ENCODE measurements around the gene ST3GAL2.

Gene ST3GAL2, protein sequence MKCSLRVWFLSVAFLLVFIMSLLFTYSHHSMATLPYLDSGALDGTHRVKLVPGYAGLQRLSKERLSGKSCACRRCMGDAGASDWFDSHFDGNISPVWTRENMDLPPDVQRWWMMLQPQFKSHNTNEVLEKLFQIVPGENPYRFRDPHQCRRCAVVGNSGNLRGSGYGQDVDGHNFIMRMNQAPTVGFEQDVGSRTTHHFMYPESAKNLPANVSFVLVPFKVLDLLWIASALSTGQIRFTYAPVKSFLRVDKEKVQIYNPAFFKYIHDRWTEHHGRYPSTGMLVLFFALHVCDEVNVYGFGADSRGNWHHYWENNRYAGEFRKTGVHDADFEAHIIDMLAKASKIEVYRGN

DNA sequence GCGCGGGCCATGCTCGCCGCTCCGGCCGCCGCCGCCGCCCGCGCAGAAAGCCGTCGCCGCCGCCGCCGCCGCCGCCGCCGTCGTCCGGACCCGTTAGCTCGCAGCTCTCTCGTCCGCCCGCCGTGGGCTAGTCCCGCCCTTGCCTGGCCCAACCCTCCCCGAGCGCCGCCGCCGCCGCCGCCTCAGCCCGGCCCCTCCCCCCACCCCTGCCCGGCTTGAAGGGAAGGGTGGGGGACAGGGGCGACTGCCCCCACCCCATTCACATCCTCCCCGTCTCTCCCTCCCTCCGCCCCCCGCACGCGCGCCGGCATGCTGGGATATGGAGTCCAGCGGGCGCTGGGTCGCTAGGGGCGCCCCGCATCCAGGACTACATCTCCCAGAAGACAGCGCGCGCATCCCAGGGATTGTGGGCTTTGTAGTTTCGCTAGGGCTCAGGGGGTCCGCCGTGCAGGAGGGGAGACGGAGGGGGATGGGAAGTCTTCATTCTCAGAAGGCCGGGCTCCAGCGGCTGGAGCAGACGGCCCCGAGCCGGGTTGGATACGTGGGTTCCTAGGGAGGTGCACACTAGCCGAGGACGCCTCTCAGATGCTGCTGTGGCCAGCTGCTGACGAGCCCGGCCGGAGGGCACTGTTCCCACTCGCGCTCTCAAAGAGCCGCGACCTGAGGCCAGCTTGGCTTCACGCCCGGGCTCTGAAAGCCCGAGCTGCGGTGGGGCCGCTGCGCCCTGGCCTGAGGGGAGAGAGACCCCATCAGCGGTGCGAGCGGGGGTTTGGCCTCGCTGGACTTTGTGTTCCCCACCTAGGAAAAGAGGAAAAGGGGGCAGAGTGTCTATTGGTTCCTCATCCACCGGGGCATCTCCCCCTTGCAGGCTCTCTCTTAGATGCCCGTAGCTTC is at the start of gene ST3GAL2:
ST3GAL2 (minus strand) TSS at position 132 of the 894 bp plus-strand sequence. CDS start 40,570 bp downstream, outside the sequence.
- in situ Hi-C loops (cut with MboI; ENCODE audit: low sequenced_read_pairs) = no loop called here

DNA sequence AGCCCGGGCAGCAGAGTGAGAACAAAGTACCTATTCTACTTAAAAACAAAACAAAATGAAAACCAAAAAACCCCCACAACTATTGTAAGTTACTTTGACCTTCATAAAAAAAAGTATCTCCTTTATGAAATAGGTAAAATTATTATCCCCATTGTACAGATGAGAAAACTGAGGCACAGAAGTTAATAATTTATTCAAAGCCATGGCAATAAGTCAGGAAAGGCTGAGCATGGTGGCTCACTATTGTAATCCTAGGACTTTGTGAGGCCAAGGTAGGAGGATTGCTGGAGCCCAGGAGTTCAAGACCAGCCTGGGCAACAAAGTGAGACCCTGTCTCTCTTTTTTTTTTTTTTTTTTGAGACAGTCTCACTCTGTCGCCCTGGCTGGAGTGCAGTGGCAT is 46.0 kb upstream of the ST3GAL2 start:
- in situ Hi-C loops (cut with MboI; ENCODE audit: low sequenced_read_pairs) = no loop called here

DNA sequence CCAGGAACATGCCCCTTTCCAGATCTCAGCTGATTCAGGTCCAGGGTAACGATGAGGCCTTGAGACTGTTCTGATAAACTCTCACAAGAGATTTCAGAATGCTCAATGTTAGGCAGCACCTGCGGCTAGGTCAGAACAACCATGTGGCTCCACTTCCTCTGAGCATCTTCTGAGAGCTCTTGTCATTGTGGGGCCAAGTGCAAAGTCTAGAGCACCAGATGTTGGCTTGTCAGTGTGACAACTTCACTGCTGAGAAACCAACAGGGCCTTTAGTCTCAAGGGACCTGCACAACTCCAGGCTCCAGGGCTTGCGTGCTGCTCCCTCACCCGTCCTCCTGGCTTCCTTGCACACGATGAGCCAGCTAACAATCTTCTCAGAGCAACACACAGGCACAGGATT is 44.5 kb upstream of the ST3GAL2 start:
- in situ Hi-C loops (cut with MboI; ENCODE audit: low sequenced_read_pairs) = no loop called here

DNA sequence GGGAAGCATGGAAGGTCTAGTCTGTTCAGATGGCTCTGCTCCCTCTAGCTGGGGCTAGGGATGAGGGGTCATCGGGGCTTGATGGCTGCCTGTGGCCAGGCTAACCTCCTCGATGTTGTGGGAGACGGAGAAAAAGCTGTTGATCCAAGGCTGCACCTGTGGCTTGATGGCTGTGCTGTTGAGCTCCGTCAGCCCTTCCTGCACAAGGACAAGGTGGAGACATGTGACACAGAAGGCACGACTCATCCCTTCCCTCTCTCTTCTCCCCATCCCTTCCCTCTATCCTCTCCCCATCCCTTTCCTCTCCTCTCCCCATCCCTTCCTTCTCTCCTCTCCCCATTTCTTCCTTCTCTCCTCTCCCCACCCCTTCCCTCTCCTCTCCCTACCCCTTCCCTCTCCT is 43.7 kb upstream of the ST3GAL2 start:
- in situ Hi-C loops (cut with MboI; ENCODE audit: low sequenced_read_pairs) = no loop called here

DNA sequence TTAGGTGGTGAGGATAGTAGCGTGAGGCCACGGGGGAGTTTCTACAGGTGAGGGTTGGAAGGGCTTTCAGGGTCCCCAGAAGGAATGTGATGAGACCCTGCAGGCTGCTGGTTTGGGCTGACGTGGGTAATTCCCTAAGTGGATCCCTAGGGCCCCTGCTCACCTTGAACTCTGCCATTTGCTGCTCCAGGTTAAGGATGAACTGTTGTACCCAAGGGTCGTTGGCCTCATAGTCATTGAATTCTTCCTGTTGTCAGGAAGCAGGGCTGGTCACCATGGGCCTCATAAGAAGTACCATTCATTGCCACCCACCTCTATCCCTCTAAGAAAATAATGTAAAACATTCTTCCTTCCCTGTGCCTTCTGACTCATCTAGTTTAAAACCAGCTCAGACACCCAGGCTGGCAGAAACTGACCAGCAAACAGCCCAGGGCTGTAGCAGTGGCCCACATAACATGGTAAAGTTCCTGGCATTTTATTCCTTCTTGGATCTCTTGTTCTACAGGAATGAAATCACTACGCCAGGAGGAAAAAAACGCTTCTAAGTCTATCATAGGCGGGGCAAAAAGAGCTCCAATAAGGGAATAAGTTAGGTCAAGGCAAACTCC is 43.1 kb upstream of the ST3GAL2 start:
- in situ Hi-C loops (cut with MboI; ENCODE audit: low sequenced_read_pairs) = no loop called here

DNA sequence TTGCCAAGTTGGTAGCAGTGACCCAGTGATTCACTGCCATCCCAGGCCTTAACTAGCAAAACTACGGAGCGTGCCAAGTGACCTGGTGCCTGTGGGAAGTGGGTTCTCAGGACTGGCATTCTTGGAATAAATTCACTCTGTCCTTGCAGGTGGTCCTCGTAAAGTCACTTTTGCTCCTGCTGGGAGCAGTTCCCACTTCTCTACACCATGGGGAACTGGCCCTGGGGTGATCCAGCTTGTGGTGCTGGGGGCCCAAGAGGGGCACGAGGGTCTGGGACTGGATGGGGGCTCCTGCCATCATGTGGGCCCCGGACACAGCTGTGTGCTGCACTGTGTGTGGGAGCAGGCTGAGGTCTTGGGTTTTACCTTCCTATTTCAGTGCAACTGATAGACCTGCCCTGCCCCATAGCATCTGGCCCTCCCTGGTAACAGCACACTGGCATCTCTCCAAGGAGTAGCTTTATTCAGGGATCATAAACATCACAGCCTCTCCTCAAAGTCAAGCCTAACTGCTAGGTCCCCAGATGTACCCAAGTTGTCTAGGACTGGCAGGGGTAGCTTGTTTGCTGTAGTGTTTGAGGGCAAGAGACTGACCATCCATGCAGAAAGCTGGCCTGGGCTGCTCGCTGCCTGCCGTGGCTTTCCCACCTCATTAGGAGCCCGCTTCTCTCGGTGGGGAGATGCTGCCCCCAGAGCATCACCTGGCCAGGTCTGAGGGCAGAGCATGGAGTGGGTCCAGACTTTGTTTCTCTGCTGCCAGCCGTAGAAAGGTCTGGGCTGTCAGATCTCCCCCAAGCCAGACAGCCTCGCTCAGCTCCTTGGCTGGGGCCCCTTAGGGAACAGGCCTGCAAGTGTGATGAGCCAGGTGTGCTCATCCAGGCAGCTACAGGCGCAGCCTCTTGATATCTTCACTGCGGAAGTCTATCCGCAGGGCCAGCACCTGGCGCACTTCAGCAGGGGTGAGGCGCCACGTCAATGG is 41.5 kb upstream of the ST3GAL2 start:
- in situ Hi-C loops (cut with MboI; ENCODE audit: low sequenced_read_pairs) = no loop called here

DNA sequence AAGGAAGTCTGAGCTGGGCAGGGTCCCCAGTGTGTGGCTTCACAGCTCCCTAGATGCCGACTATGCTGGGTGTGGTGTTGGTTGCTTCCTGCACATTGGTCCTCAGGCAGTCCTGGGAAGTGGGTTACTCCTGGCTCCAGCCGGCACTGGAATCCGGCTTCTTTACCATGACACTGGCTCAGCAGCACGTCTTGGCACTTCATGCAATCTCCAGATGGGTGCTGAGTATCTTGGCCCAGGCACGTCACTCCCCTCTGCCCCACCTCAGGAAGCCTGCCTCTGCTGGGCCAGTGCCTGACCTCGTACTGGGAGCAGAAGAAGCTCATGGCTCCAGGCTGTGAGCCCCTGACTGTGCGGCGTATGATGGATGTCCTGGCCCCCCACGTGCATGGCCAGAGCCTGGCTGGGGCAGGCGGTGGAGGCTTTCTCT is 40.0 kb upstream of the ST3GAL2 start:
- in situ Hi-C loops (cut with MboI; ENCODE audit: low sequenced_read_pairs) = no loop called here

DNA sequence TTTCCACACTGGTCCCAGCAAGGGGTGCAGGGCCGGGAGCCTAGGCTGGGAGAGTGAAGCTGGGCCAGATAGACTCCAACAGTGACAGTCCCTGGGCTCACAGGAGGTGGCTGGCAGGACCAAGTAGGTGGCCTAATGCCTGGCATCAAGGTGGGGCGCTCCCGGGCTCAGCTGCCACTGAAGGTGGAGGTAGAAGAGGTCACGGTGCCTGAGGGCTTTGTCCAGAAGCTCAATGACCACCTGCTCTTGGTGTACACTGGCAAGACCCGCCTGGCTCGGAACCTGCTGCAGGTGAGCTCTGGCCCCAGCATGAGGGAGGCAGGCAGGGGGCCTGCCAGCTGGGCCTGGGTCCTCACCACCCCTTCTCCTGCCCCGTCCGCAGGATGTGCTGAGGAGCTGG is 39.3 kb upstream of the ST3GAL2 start:
- in situ Hi-C loops (cut with MboI; ENCODE audit: low sequenced_read_pairs) = no loop called here

DNA sequence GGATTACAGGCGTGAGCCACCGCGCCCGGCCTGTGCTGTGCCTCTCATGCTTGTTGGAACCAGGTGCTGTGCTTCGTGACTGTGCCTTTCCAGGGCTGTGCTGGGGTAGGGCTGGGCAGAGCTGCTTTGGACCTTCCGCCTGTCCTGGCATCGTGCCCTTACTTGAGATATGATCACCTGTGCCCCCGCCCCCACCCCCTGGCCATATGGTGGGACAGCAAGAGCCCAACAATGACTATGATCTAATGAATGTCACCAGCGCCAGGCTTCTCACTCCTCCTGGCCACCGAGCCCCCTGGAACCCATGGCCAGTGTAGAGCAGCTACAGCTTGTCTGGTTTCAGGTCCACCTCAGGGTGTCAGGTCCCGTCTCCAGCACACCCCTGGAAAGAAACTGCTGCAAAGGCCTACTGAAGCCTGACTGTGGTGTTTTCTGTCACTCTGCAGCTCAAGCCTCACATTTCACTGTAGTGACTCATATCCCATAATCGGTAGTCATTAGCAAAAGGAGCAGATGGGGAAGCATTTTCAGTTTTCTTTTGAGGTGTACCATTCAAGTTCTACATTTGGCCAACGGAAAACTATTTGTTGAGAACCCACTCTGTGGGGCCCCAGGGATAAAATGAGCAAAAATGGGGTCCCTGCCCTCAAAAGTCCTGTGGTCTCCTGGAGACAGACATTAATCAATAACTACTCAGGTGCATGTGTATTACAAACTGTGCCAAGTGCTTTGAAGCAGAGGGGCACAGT is 37.5 kb upstream of the ST3GAL2 start:
- in situ Hi-C loops (cut with MboI; ENCODE audit: low sequenced_read_pairs) = no loop called here

DNA sequence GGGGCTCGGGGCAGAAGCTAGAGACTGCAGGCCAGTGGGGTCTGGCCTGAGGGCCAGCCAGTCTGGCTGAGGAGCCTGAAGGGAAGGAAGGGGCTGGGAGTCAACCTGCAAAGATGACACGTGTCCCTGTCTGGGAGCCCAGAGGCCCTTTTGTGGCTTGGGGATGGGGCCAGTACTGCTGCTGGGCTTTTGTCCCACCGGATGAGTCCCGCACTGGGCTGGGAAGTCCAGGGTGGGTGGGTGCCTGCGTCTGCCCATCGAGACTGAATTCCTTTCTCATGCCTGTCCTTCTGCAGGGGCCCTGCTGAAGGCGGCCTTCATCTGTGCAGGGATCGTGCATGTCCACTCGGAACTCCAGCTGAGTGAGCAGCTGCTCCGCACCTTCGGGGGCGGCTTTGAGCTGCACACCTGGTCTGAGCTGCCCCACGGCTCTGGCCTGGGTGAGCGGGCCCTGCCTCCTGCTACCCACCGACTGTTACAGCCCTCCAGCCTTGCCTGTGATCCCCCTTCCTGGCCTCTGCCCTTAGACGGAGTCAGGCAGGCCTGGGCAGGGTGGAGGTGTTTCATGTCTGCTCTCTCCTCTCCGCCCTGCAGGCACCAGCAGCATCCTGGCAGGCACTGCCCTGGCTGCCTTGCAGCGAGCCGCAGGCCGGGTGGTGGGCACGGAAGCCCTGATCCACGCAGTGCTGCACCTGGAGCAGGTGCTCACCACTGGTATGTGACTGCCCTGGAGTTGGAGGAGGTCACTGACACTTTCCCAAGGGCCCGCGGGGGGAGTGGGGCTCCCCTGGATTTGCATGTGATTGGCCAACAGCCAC is 36.4 kb upstream of the ST3GAL2 start:
- in situ Hi-C loops (cut with MboI; ENCODE audit: low sequenced_read_pairs) = no loop called here

DNA sequence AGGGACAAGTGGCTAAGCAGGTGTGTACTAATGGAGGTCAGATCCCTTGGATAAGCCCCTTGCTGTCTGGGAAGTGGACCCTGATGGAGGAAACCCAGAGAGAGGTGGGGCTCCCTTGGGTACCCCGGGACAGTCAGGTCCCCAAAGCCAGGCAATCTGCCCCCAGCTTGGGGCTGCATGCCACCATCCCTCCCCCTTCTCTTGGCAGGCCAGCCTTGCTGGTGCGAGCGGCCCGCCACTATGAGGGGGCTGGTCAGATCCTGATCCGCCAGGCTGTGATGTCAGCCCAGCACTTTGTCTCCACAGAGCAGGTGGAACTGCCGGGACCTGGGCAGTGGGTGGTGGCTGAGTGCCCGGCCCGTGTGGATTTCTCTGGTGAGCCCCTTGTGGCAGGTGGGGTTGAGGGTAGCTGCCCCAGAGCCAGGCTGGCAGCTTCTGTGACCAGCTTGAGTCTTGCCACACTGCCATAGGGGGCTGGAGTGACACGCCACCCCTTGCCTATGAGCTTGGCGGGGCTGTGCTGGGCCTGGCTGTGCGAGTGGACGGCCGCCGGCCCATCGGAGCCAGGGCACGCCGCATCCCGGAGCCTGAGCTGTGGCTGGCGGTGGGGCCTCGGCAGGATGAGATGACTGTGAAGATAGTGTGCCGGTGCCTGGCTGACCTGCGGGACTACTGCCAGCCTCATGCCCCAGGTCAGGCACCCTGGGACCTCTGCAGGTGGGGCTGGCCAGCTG is 35.6 kb upstream of the ST3GAL2 start:
- in situ Hi-C loops (cut with MboI; ENCODE audit: low sequenced_read_pairs) = no loop called here

DNA sequence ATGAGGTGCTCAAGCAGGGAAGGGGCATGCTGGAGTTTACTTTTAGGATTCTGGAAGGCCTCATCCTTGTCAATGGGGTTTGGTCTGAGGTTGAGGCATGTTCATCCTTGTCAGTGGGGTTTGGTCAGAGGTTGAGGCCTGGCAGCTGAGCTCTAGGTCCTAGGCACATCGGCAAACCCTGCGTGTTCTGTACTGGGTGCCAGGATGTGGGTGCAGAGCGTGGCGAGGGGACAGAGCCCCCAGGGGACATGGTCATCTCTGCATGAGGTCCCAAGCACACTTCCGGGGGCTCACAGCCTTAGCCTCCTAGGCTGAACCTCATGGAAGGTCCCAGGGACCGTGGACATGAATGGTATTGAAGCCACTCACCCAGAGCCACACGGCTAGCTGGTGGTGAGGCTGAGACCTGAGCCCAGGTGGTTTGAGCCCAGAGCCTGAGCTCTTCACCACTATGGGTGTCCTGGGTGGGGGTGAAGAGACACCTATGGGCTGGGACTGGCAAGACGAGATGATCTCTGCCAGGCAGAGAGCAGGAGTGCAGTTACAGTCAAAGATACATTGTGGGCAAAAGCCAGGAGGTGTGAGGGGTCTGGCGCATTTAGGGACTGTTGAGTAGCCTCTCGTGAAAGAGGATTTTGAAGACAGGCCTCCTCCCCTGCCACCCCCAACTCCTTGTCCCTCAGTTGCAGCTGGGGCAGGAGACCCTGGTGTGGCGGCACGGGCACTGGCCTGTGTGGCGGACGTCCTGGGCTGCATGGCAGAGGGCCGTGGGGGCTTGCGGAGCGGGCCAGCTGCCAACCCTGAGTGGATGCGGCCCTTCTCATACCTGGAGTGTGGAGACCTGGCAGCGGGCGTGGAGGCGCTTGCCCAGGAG is 34.8 kb upstream of the ST3GAL2 start:
- in situ Hi-C loops (cut with MboI; ENCODE audit: low sequenced_read_pairs) = no loop called here

DNA sequence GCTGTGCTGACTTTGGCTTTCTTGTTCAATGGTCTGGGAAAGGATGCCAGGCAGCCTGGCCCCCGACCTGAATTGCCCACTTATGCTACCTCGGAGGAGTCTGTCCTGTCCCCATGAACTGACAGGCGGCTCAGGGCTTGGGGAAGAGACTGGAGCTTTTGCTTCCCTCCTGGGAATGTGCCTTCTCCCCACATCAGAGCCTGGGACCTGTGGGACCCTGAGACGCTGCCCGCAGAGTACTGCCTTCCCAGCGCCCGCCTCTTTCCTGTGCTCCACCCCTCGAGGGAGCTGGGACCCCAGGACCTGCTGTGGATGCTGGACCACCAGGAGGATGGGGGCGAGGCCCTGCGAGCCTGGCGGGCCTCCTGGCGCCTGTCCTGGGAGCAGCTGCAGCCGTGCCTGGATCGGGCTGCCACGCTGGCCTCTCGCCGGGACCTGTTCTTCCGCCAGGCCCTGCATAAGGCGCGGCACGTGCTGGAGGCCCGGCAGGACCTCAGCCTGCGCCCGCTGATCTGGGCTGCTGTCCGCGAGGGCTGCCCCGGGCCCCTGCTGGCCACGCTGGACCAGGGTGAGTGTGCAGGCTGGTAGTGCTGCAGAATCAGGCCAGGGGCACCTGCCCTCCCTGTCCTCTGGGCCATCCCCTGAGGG is 34.0 kb upstream of the ST3GAL2 start:
- in situ Hi-C loops (cut with MboI; ENCODE audit: low sequenced_read_pairs) = no loop called here

DNA sequence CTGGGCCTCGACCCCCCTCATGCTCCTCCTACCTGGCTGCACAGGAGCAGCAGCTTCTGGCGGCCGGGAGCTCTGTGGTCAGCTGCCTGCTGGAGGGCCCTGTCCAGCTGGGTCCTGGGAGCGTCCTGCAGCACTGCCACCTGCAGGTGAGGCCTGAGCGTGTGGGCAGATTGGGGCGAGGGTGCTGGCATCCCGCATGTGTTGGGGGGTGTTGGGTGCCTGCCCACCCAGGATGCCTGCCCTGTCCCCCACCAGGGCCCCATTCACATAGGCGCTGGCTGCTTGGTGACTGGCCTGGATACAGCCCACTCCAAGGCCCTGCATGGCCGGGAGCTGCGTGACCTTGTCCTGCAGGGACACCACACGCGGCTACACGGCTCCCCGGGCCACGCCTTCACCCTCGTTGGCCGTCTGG is 32.0 kb upstream of the ST3GAL2 start:
- in situ Hi-C loops (cut with MboI; ENCODE audit: low sequenced_read_pairs) = no loop called here

DNA sequence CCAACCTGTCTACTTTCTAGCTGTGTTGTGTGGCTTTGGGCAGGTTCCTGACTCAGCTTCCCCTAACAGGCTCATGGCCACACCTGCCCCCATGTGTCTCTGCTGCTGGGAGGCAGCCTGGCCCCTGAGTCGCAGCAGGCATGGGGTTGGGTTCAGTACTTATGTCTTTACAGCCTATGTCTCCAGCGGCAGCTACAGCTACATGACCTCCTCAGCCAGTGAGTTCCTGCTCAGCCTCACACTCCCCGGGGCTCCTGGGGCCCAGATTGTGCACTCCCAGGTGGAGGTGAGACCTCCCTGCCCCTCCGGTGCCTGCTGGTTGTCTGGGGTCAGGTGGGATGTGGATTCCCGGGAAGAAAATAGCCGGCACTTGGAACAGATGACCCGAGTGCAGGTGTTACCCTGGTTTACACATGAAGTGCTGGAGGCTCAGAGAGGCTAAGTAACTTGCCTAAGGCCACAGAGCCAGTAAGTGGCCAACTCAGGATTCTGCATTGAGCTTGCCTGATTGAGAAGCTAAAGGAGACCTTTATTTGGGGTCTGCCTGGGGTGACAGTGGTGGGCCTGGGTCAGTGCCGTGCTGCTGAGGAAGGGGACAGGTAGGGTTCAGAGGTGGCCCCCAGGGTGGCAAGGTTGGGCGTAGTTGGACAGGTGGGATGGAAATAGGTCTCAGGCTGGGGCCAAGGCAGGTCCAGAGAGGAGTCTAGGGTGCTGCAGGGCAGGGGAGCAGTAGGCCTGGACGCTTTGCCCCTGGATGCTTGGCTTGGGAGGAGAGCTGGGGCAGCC is 31.4 kb upstream of the ST3GAL2 start:
- in situ Hi-C loops (cut with MboI; ENCODE audit: low sequenced_read_pairs) = no loop called here
